Measurements from ENCODE around the gene QSOX2.
"Not testable (repeated sequence)": the region's sequence is repeated elsewhere in the genome, so short reads cannot be mapped to it uniquely, and the experiment has no call there.

Gene QSOX2

DNA sequence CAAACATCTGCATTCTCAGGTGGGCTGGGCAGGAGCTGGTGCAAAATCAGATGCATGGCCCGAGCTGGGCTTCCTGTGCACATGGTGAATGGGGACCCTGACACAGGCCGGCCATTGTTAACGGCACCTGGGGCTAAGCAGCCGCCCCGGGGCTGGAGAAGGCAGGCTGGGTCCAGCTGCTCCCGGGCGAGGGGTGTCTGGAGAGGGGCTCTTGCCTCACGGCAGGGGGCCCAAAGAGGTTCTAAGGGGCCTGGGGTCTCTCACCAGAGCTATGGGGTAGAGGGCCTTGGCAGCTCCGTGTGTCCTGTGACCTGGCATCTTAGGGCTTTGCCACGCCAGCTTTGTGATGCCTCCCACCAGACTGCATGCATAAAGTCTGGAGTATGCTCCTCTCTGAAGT lies 5.1 kb upstream of the QSOX2 start:
- no peak for DNase-seq

DNA sequence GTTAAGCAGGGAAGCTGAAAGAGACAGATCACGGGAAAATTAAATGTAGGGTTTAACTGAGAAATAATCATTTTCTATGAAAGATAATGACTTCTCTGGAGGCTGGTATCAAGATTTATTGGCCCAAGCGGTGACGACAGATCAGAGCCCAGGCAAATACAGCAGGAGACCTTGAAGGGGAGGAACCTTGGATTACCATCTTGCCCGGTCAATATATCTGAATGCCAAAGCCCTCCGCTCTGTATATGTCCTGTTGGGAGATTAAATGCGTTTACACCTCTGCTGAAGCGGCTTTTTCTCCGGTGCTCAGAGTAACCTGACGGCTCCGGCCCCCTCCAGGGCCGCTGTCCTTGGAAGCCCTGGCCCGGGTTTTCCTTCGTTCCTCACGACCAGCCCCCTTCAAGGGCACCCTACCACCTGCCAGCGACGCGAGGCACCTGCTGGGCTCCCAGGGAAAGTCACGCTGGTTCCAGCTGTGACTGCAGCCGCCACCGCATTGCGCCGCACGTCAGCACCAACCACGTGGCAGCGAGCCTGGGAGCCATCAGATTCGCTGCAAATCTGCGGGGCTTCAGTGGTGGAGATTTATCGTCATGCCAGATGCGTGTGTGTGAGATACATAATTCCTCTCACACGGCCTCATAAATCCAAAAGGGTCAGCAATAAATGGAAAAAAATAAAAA lies 4.4 kb upstream of the QSOX2 start:
- peak; percentile 78 for DNase-seq

DNA sequence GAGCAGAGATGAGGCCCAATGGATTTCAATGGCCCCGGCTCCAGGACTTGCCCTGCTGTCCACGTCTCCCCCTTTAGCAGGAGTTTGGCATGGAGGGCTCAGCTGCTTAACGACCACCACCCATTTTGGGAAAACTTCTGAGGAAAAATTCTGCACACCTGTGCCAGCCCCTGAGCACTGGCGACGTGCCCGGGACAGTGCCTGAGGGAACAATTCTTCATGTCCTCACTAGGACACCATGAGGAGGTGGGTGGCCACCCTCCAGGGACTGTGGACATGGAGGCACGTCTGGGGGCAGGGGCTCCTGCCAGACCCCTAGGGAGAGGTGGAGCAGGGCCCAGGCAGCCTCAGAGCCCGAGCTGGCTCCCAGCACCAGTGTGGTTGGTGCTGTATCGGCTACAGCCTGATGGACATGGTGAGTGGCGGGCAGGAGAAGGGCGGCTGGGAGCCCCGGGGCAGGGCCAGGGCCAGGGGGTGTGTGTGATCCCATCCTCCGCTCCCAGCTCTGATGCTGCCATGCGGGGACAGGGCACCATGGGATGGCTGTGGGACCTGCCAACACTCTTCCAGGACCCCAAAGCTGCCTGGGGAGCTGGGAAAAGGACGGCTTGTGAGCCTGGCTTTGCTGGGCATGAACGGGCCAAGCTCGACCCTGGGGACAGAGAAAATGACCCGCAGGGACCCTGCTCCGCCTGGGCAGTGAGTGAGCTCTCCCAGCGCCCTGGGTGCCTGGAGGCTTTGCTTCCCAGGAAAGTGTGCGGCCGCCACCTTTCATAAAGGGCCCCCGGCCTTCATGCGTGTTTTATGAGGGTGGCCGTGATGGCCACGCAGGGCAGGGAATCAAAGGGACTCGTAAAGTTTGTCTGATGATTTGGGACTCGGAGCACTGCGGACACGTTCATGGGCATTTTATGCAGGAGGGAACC lies 3.6 kb upstream of the QSOX2 start:
- no peak for DNase-seq

DNA sequence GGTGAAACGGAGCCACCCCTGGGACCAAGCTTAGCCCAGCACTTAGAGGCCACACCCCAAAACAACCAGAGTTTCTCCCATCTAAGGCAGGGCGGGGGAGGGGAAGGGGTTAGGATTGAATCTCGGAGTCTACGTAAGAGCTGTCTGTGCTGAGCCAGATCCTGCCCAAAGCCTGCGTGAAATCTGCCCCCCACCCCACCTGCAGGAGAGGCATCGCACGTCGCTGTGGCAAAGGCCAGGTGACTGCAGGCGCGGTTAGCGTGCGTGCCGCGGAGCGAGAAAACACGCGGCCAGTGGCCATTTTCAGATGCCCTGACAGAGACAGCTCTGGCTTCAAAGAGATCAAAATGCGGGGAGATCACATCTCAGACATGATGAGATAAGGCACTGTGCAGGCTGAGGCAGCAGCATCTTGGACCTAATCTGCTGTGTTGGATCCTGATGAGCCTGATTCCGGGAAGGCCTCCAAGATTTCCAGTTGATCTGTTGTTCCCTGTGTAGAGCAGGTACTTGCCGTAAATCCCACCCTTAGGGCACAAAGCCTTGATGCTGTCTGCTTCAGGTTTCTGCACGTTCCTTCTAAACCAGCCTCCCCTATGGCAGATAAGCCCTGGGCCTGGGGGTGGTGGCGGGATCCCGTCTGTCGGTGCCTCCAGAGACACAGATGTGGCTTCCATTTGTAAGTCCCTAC lies 2.5 kb upstream of the QSOX2 start:
- DNase-seq: no peak

DNA sequence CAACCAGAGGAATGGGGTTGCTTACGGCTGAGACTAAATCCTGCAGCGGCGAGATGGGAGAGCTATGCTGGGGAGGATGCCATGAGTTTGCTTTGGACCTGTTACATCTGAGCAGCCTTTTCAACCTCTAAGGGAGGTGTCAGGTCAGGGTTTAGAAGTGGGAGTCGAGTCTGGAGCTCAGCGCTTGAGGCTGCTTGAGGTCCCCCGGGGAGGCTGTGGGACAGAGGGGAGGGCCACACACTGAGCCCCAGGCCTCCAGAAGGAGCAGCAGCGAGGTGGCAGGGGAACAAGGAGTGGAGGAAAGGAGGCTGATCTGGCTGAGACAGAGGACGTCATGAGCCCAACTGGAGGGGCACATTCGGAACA lies 1.9 kb upstream of the QSOX2 start:
- no peak for DNase-seq

DNA sequence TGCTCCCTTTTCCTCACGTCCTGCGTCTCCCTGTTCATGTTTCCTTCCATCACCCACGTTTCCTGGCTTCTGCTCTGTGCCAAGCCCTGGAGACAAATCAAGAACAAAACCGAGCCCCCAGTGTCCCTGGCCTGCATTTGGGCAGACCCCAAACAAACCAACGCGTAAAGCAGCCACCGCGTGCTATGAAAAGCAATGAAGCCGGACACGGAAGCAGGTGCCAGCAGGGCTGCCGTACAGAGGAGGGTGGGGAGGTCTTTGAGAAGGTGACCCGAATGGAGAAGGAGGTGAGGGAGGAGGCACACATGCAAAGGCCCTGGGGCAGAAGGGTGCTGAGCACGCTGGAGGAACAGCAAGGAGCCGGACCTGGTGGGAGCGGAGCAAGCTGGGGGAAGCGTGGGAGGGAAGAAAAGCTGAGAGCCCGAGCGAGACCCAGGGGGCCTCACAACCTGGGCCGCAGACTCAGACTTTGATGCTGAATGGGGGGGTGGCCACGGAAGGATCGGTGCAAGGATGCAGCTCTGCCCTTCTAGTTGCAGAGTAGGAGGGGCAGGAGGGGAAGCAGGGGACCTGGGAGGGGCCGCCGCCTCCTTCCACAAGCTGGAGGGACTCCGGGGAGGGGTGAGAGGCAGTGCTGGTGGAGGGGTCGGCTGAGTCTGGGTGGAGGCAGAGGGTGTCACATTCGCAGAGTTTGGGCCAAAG lies 1.4 kb upstream of the QSOX2 start:
- no peak for DNase-seq

DNA sequence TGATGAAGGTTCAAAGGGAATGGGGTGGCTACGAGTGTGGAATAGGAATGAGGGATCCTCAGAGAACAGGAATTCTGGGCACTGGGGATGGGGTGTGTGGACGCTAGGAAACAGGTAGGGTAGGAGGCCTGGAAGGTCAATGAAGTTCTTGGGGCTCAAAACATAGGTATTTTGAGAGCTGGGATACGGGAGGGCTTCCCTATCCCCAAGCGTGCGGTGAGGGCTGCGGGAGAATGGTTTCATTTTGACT lies 718 bp downstream of the QSOX2 start:
- DNase-seq: no peak

DNA sequence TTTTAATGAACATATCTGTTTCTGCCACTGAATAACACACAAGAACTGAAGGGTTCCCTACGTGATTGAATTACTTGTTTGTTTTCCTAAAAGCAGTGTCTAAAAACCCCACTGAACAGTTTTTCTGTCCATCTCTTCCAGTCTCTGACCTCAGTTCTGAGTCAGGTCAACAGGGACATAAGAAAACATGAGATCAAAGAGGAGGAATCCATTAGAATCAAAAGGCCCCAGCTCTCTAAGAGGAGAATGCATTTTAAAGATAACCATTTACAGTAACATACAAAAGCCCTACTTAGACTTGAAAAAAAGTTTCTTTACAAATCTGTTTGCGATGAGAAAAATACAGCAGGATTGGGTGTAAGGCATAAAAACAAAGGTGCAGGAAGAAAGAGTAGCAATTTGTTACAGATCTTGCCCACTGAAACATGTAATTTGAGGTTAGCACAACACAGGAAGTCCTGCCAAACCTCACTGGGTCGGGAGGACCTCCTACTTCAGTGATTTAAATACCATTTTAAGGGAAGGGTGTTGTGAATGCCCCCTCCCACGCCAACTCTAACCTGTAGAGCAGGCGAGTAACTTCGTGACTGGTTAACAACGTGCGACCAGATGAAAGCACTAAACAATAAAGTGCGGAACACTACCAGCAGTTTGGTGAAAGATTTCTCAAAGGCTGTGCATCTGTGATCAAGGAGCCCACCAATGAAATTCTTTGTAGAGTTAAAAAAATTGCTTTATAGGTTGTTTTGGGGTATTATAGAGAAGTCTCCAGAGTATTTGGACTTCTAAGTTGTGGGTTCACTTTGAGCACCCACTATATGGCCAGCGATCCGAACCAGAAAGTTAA lies 1.3 kb downstream of the QSOX2 start:
- no peak for DNase-seq

DNA sequence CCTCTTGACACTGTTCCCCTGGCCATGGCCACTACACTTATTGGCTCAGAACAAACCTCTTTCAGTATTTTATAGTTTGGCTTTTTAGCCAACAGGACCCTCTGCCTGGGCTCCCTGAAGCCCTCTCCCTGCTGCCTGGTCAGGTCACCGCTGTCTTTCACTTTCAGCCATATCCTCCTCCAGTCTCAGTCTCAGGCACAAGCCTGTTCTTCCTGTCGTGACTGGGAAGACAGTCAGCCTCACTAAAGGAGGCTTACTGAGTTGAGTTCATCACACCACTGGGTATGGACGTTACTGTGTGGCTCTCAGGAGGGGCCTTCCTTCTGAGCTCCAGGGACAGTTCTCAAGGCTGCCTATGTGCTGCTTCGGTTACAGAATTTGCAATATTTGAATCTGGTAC lies 2.0 kb downstream of the QSOX2 start:
- DNase-seq: no peak

DNA sequence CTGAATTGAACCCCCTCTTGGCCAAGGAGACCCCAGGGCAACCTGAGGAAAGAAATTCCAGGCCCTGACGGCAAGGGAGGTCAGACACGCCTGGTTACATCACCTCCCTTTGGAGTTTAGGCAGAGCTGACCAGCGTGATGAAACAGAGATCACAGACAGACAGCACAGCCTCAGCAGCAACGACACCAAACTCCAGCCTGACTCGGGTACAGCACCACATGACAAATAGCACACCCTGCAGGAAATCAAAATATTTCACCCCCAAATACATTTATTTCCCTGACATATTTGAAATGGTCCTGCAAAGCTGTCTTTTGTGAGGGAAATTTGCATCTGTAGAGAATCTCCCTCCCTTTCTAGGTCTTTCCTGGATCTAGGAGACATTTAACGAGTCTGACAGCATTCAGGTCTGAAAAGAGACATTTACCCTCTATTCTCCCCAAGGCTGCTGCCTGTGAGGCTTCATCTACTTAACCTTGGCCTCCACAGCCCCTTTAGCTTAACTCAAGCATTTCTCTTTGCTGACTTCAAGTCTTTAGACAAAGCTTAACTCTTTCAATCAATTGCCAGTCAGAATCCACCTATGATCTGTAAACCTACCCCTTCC lies 2.6 kb downstream of the QSOX2 start:
- no peak for DNase-seq

DNA sequence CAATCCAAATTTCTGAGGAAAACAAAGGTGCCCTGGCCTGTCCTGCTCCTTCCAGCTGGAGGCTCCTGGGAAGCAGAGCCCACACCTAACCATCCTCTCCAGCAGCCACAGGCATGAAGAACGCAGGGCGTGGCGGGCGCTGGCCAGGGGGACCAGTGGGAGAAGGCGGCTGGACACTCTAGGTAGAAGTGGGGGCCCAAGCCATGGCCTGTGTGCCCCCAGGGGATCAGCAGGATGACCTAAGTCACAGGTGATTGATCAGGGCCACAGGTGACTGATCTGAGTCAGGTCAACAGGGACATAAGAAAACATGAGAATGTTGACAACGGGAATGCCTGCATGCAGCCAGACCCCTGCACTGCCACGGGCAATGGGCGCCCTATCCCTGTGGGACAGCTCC lies 3.4 kb downstream of the QSOX2 start:
- DNase-seq: no peak

DNA sequence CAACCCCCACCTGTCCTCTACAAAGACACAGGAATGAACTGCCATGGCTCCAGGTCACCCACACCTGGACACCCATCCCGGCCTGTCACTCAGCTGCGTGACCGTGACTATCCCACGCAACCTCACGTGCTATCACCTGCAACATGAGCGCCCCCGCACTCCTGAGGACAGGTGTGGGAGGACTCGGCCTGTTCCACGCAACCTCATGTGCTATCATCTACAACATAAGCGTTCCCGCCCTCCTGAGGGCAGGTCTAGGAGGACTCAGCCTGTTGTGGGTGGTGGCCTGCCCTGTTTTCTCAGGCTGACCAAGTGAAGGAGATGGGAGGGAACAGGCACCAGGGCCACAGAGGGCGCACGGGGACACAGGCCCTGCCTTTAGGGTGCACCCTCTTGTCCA lies 4.1 kb downstream of the QSOX2 start:
- DNase-seq: no peak

DNA sequence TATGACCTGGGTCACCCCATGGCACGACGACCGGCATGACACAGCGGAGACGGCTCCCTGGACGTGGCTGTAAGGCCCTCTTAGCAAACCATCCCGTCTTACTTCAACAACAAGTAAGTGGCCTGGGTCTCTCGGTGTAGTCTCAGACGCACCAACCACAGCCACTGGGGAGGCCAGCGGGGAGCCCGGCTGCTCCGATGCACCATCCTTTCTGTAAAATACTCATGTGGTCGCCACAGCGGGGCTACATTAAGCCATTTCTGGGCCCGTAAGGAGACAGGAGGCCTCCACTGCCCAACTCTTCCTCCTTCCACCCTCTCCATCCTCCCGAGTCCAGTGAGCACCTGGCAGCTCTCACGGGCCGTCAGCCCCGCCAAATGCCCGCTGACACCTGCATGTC lies 4.7 kb downstream of the QSOX2 start:
- DNase-seq: no peak

DNA sequence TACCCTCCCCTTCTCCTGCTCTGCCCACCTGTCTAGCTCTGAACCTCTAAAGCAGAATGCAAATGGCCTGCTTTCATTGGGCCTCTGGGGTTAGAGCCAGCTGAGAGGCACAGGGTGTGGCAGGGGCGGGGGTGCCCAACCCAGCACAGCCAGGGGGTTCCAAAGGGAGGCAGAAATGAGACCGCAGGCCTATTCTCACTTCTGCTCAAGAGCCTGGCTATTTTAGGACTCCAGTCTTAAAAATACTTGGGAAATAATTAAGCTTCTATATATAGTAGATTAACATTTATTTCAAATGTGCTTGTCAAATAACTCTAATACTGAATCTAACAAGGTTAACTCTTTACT lies 5.7 kb downstream of the QSOX2 start:
- DNase-seq: peak; percentile 92

DNA sequence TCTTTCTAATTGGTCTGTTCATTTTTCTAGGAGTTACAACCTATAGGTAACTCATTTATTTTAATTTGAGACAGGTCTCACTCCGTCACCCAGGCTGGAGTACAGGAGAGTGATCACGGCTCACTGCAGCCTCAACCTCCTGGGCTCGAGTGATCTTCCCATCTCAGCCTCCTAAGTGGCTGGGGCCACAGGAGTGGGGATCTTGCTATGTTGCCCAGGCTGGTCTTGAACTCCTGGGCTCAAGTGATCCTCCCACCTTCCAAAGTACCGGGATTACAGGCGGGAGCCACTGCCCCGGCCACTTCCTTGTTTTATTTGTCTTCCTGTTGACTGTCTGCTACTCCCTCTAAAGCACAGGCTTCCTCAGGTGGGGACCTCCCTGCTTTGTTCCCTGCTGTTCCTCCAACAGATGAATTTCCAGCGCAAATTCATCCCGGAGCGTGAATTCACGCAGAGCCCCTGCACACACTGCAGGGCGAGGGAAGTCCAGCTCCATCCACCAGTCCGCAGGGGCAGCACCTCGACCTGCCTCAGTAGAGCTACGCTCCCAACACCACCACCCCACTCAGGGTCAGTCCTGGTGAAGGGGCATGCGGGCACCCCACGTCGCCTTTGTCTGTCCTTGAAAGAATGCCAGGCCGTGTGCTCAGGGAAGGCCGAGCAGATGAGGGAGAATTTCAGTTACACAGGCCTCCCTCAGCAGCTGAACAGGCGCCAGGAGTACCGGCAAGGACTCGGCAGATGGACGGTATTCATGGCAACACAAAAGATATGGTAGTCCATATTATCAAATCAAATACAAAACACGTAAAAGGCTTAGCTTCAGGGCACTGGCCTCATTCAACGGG lies 6.3 kb downstream of the QSOX2 start:
- DNase-seq: peak; percentile 92

DNA sequence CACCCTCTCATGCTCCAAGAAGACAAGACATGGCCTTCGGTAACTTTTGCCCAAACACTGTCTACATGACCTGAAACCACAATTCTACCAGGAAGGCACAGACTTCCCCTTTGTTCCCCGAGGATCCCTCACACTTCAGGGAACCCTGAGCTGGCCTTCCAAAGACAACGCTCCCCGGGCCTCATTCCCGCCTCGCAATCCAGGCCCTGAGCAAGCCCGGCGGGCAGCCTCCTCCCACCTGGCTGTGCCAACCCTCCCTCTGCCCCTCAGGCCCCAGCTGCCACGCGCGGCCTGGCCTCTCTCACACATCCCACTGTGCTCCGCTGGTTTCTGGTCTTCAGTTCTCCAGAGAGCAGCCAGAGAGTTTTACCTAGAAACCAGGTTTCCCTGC lies 7.3 kb downstream of the QSOX2 start:
- DNase-seq: no peak

DNA sequence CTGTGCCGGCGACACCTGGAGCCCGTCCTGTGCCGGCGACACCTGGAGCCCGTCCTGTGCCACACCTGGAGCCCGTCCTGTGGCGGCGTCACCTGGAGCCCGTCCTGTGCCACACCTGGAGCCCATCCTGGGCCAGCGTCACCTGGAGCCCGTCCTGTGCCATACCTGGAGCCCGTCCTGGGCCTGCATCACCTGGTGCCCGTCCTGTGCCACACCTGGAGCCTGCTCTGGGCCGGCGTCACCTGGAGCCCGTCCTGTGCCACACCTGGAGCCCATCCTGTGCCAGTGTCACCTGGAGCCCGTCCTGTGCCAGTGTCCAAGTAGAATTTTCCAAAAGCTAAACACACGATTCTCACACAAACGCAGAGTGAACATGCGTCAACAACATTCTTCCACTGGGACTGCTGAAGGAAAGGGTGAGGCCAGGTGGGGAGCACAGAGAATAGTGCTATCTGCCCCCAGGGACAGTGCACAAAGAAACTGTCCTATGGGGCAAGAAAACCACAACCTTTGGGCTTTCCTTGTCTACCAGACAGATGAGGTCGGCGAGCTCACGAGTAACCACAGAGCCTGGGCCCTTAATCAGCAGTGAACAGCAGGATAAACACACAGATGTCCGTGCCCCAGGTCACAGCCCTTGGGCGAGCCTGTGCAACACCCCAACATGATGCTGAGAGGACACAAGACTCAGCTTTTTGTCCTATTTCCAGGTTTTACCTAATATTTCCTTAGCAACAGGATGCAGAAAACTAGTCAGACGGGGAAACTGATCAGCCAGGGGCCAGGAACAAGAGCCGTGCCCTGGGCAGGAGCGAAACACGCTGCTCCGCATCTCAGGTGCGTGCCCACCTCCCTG lies 7.9 kb downstream of the QSOX2 start:
- DNase-seq: no peak

DNA sequence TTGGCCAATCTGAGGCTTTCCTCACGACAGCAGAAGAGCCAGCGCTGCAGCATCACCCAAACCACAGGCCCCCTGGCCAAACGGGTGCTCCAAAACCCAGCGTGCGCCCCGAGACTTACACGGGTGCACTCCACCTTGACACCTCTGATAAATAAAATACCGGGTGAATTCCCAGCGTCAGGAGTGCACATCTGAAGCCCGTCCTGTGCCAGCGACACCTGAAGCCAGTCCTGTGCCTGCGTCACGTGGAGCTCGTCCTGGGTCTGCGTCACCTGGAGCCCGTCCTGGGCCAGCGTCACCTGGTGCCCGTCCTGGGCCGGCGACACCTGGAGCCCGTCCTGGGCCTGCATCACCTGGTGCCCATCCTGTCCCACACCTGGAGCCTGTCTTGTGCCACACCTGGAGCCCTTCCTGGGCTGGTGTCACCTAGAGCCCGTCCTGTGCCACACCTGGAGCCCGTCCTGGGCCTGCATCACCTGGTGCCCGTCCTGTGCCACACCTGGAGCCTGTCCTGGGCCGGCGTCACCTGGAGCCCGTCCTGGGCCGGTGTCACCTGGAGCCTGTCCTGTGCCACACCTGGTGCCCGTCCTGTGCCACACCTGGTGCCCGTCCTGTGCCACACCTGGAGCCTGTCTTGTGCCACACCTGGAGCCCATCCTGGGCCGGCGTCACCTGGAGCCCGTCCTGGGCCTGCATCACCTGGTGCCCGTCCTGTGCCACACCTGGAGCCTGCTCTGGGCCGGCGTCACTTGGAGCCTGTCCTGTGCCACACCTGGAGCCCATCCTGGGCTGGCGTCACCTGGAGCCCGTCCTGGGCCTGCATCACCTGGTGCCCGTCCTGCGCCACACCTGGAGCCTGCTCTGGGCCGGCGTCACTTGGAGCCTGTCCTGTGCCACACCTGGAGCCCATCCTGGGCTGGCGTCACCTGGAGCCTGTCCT lies 8.9 kb downstream of the QSOX2 start:
- DNase-seq: not testable (repeated sequence)

All from NCI-H2107 (cell line).